Vagina (tissue), 2 donors: ENCODE results near the gene ARMH4.

ENCODE experiments used
- POLR2A ChIP-seq, 2 donors: fragments of 450-650 bp; IDR thresholded peaks; one replicate each; pipeline ENCODE4 v1.6.1; 2017; ENCODE audit warnings: antibody characterized with exemption in 2 of 2, mild to moderate bottlenecking in 2 of 2, moderate library complexity in 2 of 2
- POLR2AphosphoS5 ChIP-seq, 2 donors: sonication (generic); formaldehyde crosslinking; IDR thresholded peaks; one replicate each; pipeline ENCODE4 v1.9.0; 2017; ENCODE audit warnings: antibody characterized with exemption in 2 of 2, mild to moderate bottlenecking in 2 of 2, low read depth in 1 of 2; ENCODE audit not compliant: insufficient read depth in 1 of 2
- TF ChIP-seq, protein P1 (sequence below), 3 experiments: fragments of 450-650 bp in 2 of 3; fragments of 200-600 bp in 1 of 3; sonication (generic) in 1 of 3; IDR thresholded peaks; one replicate each; pipeline ENCODE4 v1.5.1; 2017 to 2019; ENCODE audit warnings: antibody characterized with exemption in 3 of 3, mild to moderate bottlenecking in 2 of 3, moderate library complexity in 2 of 3

DNA sequence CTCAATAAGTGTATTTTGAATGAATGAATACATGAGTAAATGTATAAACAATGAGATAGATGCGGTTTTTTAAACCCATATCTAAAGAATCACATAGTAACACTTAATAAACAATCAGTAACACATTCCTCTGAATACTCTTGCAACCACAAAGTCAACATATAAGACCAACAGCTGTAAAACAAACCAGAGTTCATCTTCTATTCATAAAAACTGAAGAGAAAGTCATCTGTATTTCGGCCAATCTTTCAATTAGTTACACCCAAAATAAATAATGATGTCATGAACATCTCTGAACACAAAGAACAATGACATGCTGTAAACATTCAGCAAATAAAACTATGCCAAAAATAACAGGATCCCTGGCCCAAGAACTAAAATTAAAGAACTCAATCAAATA lies 47.2 kb downstream of the ARMH4 start:
- TF ChIP-seq POLR2AphosphoS5 (IDR thresholded peaks at IDR 0.05; ENCODE audit: insufficient read depth in 1 of 2, low read depth in 1 of 2) (no peak), POLR2A (IDR thresholded peaks at IDR 0.05) (no peak)
- TF ChIP-seq, protein P1, sequence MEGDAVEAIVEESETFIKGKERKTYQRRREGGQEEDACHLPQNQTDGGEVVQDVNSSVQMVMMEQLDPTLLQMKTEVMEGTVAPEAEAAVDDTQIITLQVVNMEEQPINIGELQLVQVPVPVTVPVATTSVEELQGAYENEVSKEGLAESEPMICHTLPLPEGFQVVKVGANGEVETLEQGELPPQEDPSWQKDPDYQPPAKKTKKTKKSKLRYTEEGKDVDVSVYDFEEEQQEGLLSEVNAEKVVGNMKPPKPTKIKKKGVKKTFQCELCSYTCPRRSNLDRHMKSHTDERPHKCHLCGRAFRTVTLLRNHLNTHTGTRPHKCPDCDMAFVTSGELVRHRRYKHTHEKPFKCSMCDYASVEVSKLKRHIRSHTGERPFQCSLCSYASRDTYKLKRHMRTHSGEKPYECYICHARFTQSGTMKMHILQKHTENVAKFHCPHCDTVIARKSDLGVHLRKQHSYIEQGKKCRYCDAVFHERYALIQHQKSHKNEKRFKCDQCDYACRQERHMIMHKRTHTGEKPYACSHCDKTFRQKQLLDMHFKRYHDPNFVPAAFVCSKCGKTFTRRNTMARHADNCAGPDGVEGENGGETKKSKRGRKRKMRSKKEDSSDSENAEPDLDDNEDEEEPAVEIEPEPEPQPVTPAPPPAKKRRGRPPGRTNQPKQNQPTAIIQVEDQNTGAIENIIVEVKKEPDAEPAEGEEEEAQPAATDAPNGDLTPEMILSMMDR (IDR thresholded peaks at IDR 0.05): no peak
